ENCODE results near the gene UNC5C. TPM values are rescaled to one million over a fixed set of nuclear protein-coding genes. Genes with fewer than 3 reads are reported as not detected.

The UNC5C gene
- total RNA-seq, 1 experiment from 2014 or later = not detected

- H3K9me3 ChIP-seq (replicated peaks) = no peaks in the 10 kb centered on the region
- DNase-seq = no peak
- no peaks in the 10 kb centered on the region for H3K27me3 ChIP-seq
- peaks cover 6% of the 10 kb centered on the region for H3K4me1 ChIP-seq
- H3K36me3 ChIP-seq = no peaks in the 10 kb centered on the region
- no peak overlapping the region for H3K27ac ChIP-seq
- no peak overlapping the region for H3K4me3 ChIP-seq
Observed at GRCh38 chr4:95264843-95265242, 283.9 kb downstream of the UNC5C start.

- no peak overlapping the region for H3K27ac ChIP-seq
- H3K27me3 ChIP-seq = no peaks in the 10 kb centered on the region
- no peaks in the 10 kb centered on the region for H3K36me3 ChIP-seq
- DNase-seq = no peak
- no peak overlapping the region for H3K4me3 ChIP-seq
- no peaks in the 10 kb centered on the region for H3K9me3 ChIP-seq (replicated peaks)
- peaks cover 6% of the 10 kb centered on the region for H3K4me1 ChIP-seq
Observed at GRCh38 chr4:95263960-95264359, 284.8 kb downstream of the UNC5C start.

- no peak for DNase-seq
- Histone ChIP-seq H3K4me3 (no peak overlapping the region), H3K27me3 (no peaks in the 10 kb centered on the region), H3K4me1 (peaks cover 6% of the 10 kb centered on the region; the same call in 1 of the 2 replicates), H3K36me3 (no peaks in the 10 kb centered on the region), H3K27ac (no peak overlapping the region), H3K9me3 (replicated peaks) (no peaks in the 10 kb centered on the region)
Observed at GRCh38 chr4:95263391-95263790, 285.4 kb downstream of the UNC5C start.

GRCh38 chr4:95256108-95256835 lies 292.5 kb downstream of the UNC5C start:
- Histone ChIP-seq H3K27ac (no peak overlapping the region), H3K4me3 (no peak overlapping the region)
- DNase-seq = no peak

GRCh38 chr4:95255396-95256107 lies 293.2 kb downstream of the UNC5C start:
- DNase-seq = no peak
- Histone ChIP-seq H3K27ac (no peak overlapping the region), H3K4me1 (no peaks in the 10 kb centered on the region), H3K27me3 (0 out of 2 replicates have a peak, but pooled peaks cover 2% of the 10 kb centered on the region), H3K4me3 (no peak overlapping the region), H3K36me3 (no peaks in the 10 kb centered on the region), H3K9me3 (replicated peaks) (no peaks in the 10 kb centered on the region)

More at GRCh38 chr4:95256108-95256835, 292.5 kb downstream of the UNC5C start:
- 0 out of 2 replicates have a peak, but pooled peaks cover 2% of the 10 kb centered on the region for H3K27me3 ChIP-seq
- no peaks in the 10 kb centered on the region for H3K36me3 ChIP-seq
- no peaks in the 10 kb centered on the region for H3K4me1 ChIP-seq
- H3K9me3 ChIP-seq (replicated peaks) = no peaks in the 10 kb centered on the region

- no peak overlapping the region for H3K27ac ChIP-seq
- H3K36me3 ChIP-seq = no peaks in the 10 kb centered on the region
- H3K4me1 ChIP-seq = no peaks in the 10 kb centered on the region
- no peaks in the 10 kb centered on the region for H3K27me3 ChIP-seq
- H3K9me3 ChIP-seq (replicated peaks) = no peaks in the 10 kb centered on the region
- no peak for DNase-seq
- no peak overlapping the region for H3K4me3 ChIP-seq
Observed at GRCh38 chr4:95251568-95251967, 297.2 kb downstream of the UNC5C start.

GRCh38 chr4:95250544-95251137 lies 298.1 kb downstream of the UNC5C start:
- Histone ChIP-seq H3K4me3 (no peak overlapping the region), H3K36me3 (no peaks in the 10 kb centered on the region), H3K4me1 (no peaks in the 10 kb centered on the region), H3K27ac (no peak overlapping the region), H3K9me3 (replicated peaks) (no peaks in the 10 kb centered on the region), H3K27me3 (no peaks in the 10 kb centered on the region)
- DNase-seq = peak in 1 of 2 experiments; percentile 13

GRCh38 chr4:95249426-95250021 lies 299.2 kb downstream of the UNC5C start:
- Histone ChIP-seq H3K27me3 (no peaks in the 10 kb centered on the region), H3K27ac (no peak overlapping the region), H3K9me3 (replicated peaks) (no peaks in the 10 kb centered on the region), H3K4me1 (no peaks in the 10 kb centered on the region), H3K36me3 (no peaks in the 10 kb centered on the region), H3K4me3 (no peak overlapping the region)
- no peak for DNase-seq

- Histone ChIP-seq H3K9me3 (replicated peaks) (no peaks in the 10 kb centered on the region), H3K27ac (no peak overlapping the region), H3K4me3 (no peak overlapping the region), H3K36me3 (no peaks in the 10 kb centered on the region), H3K4me1 (no peaks in the 10 kb centered on the region), H3K27me3 (no peaks in the 10 kb centered on the region)
- no peak for DNase-seq
Observed at GRCh38 chr4:95248720-95249425, 299.9 kb downstream of the UNC5C start.

- Histone ChIP-seq H3K4me1 (no peaks in the 10 kb centered on the region), H3K27me3 (no peaks in the 10 kb centered on the region), H3K27ac (no peak overlapping the region), H3K36me3 (no peaks in the 10 kb centered on the region), H3K9me3 (replicated peaks) (no peaks in the 10 kb centered on the region), H3K4me3 (no peak overlapping the region)
- DNase-seq = no peak
Observed at GRCh38 chr4:95243892-95244291, 304.9 kb downstream of the UNC5C start.

- no peaks in the 10 kb centered on the region for H3K4me1 ChIP-seq
- no peaks in the 10 kb centered on the region for H3K36me3 ChIP-seq
- H3K27ac ChIP-seq = no peak overlapping the region
- H3K27me3 ChIP-seq = no peaks in the 10 kb centered on the region
- H3K4me3 ChIP-seq = no peak overlapping the region
- no peak for DNase-seq
- H3K9me3 ChIP-seq (replicated peaks) = no peaks in the 10 kb centered on the region
Observed at GRCh38 chr4:95238554-95238953, 310.2 kb downstream of the UNC5C start.

GRCh38 chr4:95232358-95233156 lies 316.2 kb downstream of the UNC5C start:
- Histone ChIP-seq H3K36me3 (no peaks in the 10 kb centered on the region), H3K27ac (no peak overlapping the region), H3K9me3 (replicated peaks) (no peaks in the 10 kb centered on the region), H3K27me3 (no peaks in the 10 kb centered on the region), H3K4me1 (no peaks in the 10 kb centered on the region), H3K4me3 (no peak overlapping the region)
- peak in 1 of 2 experiments; percentile 12 for DNase-seq

- no peaks in the 10 kb centered on the region for H3K9me3 ChIP-seq (replicated peaks)
- no peaks in the 10 kb centered on the region for H3K36me3 ChIP-seq
- no peaks in the 10 kb centered on the region for H3K27me3 ChIP-seq
- no peak for DNase-seq
- H3K4me1 ChIP-seq = no peaks in the 10 kb centered on the region
- H3K27ac ChIP-seq = no peak overlapping the region
- no peak overlapping the region for H3K4me3 ChIP-seq
Observed at GRCh38 chr4:95231681-95232080, 317.1 kb downstream of the UNC5C start.

- no peak for DNase-seq
- no peaks in the 10 kb centered on the region for H3K27me3 ChIP-seq
- H3K9me3 ChIP-seq (replicated peaks) = no peaks in the 10 kb centered on the region
- no peaks in the 10 kb centered on the region for H3K4me1 ChIP-seq
- H3K4me3 ChIP-seq = no peak overlapping the region
- no peaks in the 10 kb centered on the region for H3K36me3 ChIP-seq
- no peak overlapping the region for H3K27ac ChIP-seq
Observed at GRCh38 chr4:95225849-95226248, 322.9 kb downstream of the UNC5C start.

Data from SJCRH30 (cell line).